Omental fat pad (tissue), 4 donors: Measurements from ENCODE around the gene SMPD3. TPM values are rescaled to one million over a fixed set of nuclear protein-coding genes. Genes with fewer than 3 reads are reported as not detected.

Experiments used
- ATAC-seq: fragments of 150-250 bp; one replicate; pipeline ENCODE4 v1.9.1; 2016; ENCODE audit warnings: mild to moderate bottlenecking, moderate library complexity; ENCODE audit not compliant: low FRiP score
- DNase-seq: peaks from one replicate; pipeline ENCODE4 v3.0.0-alpha.2; 2019; ENCODE audit warnings: low spot score
- CTCF ChIP-seq, 3 donors: fragments of 450-650 bp; IDR thresholded peaks; one replicate each; pipeline ENCODE4 v1.5.1; 2016 to 2017; ENCODE audit warnings: antibody characterized with exemption in 3 of 3, mild to moderate bottlenecking in 3 of 3, moderate library complexity in 2 of 3
- total RNA-seq, 4 donors: library from RNA; depleted of rRNA; stranded (reverse); fragments of >200 nt; gene quantifications; one replicate each; pipeline ENCODE4 v1.1.0, GENCODE V29; 2016

The SMPD3 gene
- total RNA-seq, 4 donors from 2014 or later = 0.63 to 44.8 (median 8.1) TPM

- no peak for TF ChIP-seq CTCF (IDR thresholded peaks at IDR 0.05)
- DNase-seq (no peak), ATAC-seq (no peak)
These were observed 46.2 kb downstream of the SMPD3 start for GRCh38 chr16:68401871-68402747.

- no peak for TF ChIP-seq CTCF (IDR thresholded peaks at IDR 0.05)
- ATAC-seq = no peak
- no peak for DNase-seq
These were observed 47.3 kb downstream of the SMPD3 start for GRCh38 chr16:68400924-68401460.

- TF ChIP-seq CTCF (IDR thresholded peaks at IDR 0.05) = no peak
- no peak for DNase-seq
These were observed 48.0 kb downstream of the SMPD3 start for GRCh38 chr16:68400083-68400923.

GRCh38 chr16:68399456-68399855 lies 48.9 kb downstream of the SMPD3 start:
- DNase-seq = no peak
- TF ChIP-seq CTCF (IDR thresholded peaks at IDR 0.05) = no peak

More at GRCh38 chr16:68400083-68400923, 48.0 kb downstream of the SMPD3 start:
- no peak for ATAC-seq

GRCh38 chr16:68397710-68398201 lies 50.6 kb downstream of the SMPD3 start:
- no peak for TF ChIP-seq CTCF (IDR thresholded peaks at IDR 0.05)
- no peak for DNase-seq
- no peak for ATAC-seq

More at GRCh38 chr16:68399456-68399855, 48.9 kb downstream of the SMPD3 start:
- no peak for ATAC-seq

GRCh38 chr16:68396481-68396880 lies 51.8 kb downstream of the SMPD3 start:
- DNase-seq = no peak
- ATAC-seq = no peak
- no peak for TF ChIP-seq CTCF (IDR thresholded peaks at IDR 0.05)
